K562 (cell line): ENCODE measurements around the gene PYGO2. TPM values are rescaled to one million over a fixed set of nuclear protein-coding genes. Genes with fewer than 3 reads are reported as not detected.

Experiments
- CBX2 ChIP-seq: fragments of 200-600 bp; sonication (generic); IDR thresholded peaks from one replicate; pipeline ENCODE4 v1.6.1; 2012; ENCODE audit warnings: mild to moderate bottlenecking, low read length, inconsistent platforms; ENCODE audit not compliant: insufficient read depth, poor library complexity, severe bottlenecking
- CBX8 ChIP-seq: fragments of 200-600 bp; sonication (generic); IDR thresholded peaks from 2 replicates; pipeline ENCODE4 v1.6.1; 2012; ENCODE audit warnings: borderline replicate concordance, mixed run types, low read depth, mild to moderate bottlenecking, moderate library complexity, mixed read lengths, low read length, control low read depth, inconsistent platforms; ENCODE audit not compliant: poor library complexity, severe bottlenecking; ENCODE audit errors: extremely low read depth
- CXXC5 ChIP-seq: fragments of 250-450 bp; sonication (Bioruptor Pico); IDR thresholded peaks from 2 replicates; pipeline ENCODE4 v1.8.0; 2022; ENCODE audit warnings: inconsistent platforms, mild to moderate bottlenecking, moderate library complexity
- FIP1L1 ChIP-seq: fragments of 200-400 bp; formaldehyde crosslinking; IDR thresholded peaks from 2 replicates; pipeline ENCODE4 v1.6.1; 2018; ENCODE audit warnings: mild to moderate bottlenecking, low read depth, low read length; ENCODE audit not compliant: poor library complexity, severe bottlenecking
- NR2C1 ChIP-seq, 2 experiments: fragments of 450-650 bp; IDR thresholded peaks; 2 replicates each; pipeline ENCODE4 v1.6.1; 2017; ENCODE audit warnings: mild to moderate bottlenecking in 2 of 2, antibody characterized with exemption in 1 of 2, inconsistent platforms in 1 of 2, missing compliant biosample characterization in 1 of 2, missing genetic modification characterization in 1 of 2
- SMARCE1 ChIP-seq: fragments of 450-650 bp; IDR thresholded peaks from 2 replicates; pipeline ENCODE4 v1.7.1; 2016; ENCODE audit warnings: mild to moderate bottlenecking
- SREBF1 ChIP-seq: fragments of 150-350 bp; IDR thresholded peaks from 2 replicates; pipeline ENCODE4 v1.6.1; 2014; ENCODE audit warnings: antibody characterized with exemption, low read depth, low read length, borderline replicate concordance
- SRSF3 ChIP-seq: fragments of 200-400 bp; formaldehyde crosslinking; IDR thresholded peaks from 2 replicates; pipeline ENCODE4 v1.6.1; 2016; ENCODE audit warnings: mild to moderate bottlenecking, low read length, moderate library complexity; ENCODE audit not compliant: insufficient read depth
- TGIF2 ChIP-seq: sonication (generic); formaldehyde crosslinking; IDR thresholded peaks from 2 replicates; pipeline ENCODE4 v1.8.1; 2022; ENCODE audit warnings: mild to moderate bottlenecking, missing genetic modification reagents, moderate library complexity
- TOE1 ChIP-seq, 2 experiments: fragments of 450-650 bp in 1 of 2; sonication (generic) in 1 of 2; formaldehyde crosslinking in 1 of 2; IDR thresholded peaks; 2 replicates each; pipeline versions ENCODE4 v1.7.1 to v1.8.0; 2016 to 2022; ENCODE audit warnings: borderline replicate concordance in 2 of 2, mild to moderate bottlenecking in 2 of 2, antibody characterized with exemption in 1 of 2, inconsistent platforms in 1 of 2, low read depth in 1 of 2, missing genetic modification reagents in 1 of 2, moderate library complexity in 1 of 2
- ZNF23 ChIP-seq: fragments of 250-450 bp; sonication (Bioruptor Pico); IDR thresholded peaks from 2 replicates; pipeline ENCODE4 v1.4.0; 2020; ENCODE audit warnings: mild to moderate bottlenecking
- ZNF431 ChIP-seq: sonication (generic); formaldehyde crosslinking; IDR thresholded peaks from 2 replicates; pipeline ENCODE4 v1.8.0; 2022; ENCODE audit warnings: mild to moderate bottlenecking, missing genetic modification reagents
- ZNF696 ChIP-seq: fragments of 250-450 bp; sonication (Bioruptor Pico); conservative IDR thresholded peaks from 2 replicates; pipeline ENCODE4 v1.4.0; 2020; ENCODE audit warnings: mild to moderate bottlenecking, moderate library complexity
- polyA plus RNA-seq, 8 experiments: library from polyadenylated mRNA; depleted of rRNA in 4 of 8; stranded (reverse) in 5 of 8; unstranded in 3 of 8; fragments of >200 nt; fragmentation: Nextera tagmentation in 2 of 8; fragmentation: Illumina TruSeq in 1 of 8; extraction: Ambion mirVana in 2 of 8; extraction: Trizol in 1 of 8; gene quantifications; 2 replicates each; pipeline versions ENCODE4 v1.2.1 to v1.2.3, GENCODE V29; 2011 to 2014; ENCODE audit warnings: inconsistent platforms in 1 of 8, missing spikeins in 1 of 8
- total RNA-seq, 7 experiments: library from RNA; depleted of rRNA in 6 of 7; stranded (reverse); fragments of >200 nt in 6 of 7; fragmentation: Illumina TruSeq in 2 of 7; extraction: Trizol in 2 of 7; gene quantifications; 2 replicates each; pipeline versions ENCODE4 v1.2.1 to v1.2.3, GENCODE V29; 2011 to 2021; ENCODE audit warnings: low replicate concordance in 1 of 7
- TF ChIP-seq, protein P1 (sequence below), 2 experiments: fragments of 450-650 bp; IDR thresholded peaks; 2 replicates each; pipeline ENCODE4 v1.6.1; 2016; ENCODE audit warnings: mild to moderate bottlenecking in 2 of 2, borderline replicate concordance in 1 of 2, low read depth in 1 of 2, moderate library complexity in 1 of 2
- TF ChIP-seq, protein P2 (sequence below): fragments of 450-650 bp; formaldehyde crosslinking; IDR thresholded peaks from 2 replicates; pipeline ENCODE4 v1.4.0; 2020; ENCODE audit warnings: mild to moderate bottlenecking, mixed read lengths

PYGO2 gene
- total and polyA plus RNA-seq, 9 of the 15 experiments (the other 6 are each of a cell fraction or from before 2014, with no cell fraction given) = 8.3 to 36.2 (median 18.2) TPM

DNA sequence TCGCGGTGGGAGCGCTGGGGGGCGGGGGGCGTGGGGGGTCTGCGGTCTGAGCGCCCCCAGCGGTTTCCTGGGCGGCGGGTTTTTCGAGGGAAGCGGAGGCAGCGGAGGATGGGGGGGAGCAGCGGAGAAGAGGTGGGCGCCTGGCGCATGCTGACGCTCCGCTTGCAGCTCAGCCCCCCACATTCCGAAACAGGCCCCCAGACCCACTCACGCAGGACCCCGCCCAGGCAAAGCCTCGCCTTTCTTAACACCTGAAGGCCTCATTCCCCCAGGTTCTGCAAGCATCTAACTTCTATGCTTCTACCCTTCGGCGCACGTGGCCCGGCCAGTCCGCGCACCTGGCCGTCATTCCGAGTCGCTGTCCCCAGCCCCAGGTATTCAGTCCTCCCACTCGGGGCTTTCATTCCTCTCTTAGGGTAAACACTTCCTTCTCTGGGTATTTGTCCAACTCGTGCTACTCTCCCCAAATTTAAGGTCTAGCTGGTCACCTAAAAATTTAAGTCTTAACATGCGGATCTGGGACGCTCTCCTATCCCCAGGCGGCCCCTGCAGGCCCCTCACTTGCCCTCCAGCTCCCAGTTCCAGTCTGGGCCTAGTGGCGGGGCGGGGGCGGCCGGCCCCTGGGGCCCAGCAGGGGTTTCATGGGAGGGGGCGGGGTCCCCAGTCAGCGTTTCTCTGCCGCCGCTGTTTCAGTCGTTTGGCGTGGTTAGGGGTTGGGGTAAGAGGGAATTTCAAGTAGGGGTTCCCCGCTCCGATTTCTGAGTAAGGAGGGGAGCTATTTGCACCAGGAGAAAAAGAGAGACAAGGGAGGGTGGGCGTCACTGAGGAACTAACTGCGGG is 38.2 kb upstream of the PYGO2 start (continued):
- TF ChIP-seq, protein P1, sequence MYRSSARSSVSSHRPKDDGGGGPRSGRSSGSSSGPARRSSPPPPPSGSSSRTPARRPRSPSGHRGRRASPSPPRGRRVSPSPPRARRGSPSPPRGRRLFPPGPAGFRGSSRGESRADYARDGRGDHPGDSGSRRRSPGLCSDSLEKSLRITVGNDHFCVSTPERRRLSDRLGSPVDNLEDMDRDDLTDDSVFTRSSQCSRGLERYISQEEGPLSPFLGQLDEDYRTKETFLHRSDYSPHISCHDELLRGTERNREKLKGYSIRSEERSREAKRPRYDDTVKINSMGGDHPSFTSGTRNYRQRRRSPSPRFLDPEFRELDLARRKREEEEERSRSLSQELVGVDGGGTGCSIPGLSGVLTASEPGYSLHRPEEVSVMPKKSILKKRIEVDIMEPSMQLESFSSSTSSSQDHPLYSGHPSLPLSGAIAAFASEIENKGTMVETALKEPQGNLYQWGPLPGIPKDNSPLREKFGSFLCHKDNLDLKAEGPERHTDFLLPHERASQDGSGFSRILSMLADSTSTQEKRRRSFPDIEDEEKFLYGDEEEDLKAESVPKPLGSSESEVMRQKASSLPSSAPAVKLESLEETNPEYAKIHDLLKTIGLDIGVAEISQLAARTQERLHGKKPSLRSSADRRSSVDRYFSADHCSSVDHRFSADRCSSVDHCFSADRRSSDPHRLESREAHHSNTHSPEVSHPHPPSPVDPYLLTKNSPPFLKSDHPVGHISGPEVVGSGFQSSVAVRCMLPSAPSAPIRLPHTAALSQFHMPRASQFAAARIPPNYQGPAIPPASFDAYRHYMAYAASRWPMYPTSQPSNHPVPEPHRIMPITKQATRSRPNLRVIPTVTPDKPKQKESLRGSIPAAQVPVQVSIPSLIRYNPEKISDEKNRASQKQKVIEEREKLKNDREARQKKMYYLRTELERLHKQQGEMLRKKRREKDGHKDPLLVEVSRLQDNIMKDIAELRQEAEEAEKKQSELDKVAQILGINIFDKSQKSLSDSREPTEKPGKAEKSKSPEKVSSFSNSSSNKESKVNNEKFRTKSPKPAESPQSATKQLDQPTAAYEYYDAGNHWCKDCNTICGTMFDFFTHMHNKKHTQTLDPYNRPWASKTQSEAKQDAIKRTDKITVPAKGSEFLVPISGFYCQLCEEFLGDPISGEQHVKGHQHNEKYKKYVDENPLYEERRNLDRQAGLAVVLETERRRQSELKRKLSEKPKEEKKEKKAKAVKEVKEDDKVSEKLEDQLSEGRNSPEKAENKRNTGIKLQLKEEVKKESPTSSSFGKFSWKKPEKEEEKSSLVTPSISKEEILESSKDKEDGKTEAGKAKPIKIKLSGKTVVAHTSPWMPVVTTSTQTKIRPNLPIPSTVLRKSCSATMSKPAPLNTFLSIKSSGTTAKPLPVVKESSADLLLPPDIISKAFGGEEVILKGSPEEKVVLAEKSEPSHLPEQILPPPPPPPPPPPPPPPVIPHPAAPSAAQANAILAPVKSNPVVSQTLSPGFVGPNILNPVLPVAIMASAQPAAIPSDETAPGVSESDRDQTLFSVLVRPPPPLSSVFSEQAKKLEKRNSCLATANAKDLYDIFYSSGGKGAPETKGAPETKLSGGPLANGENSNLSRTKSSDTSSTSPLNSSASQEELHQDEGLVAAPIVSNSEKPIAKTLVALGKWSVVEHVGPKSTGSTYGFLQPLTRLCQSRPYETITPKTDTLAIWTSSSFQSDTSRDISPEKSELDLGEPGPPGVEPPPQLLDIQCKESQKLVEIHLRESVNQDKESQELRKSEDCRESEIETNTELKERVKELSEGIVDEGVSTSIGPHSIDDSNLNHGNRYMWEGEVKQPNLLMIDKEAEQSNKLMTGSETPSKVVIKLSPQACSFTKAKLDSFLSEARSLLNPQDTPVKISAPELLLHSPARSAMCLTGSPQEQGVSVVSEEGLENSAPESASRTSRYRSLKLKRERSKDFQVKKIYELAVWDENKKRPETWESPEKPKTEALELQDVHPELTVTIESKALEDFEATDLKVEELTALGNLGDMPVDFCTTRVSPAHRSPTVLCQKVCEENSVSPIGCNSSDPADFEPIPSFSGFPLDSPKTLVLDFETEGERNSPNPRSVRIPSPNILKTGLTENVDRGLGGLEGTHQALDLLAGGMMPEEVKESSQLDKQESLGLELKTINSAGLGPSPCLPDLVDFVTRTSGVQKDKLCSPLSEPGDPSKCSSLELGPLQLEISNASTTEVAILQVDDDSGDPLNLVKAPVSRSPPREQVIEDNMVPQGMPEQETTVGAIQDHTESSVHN (IDR thresholded peaks at IDR 0.05; ENCODE audit: borderline replicate concordance in 1 of 2, low read depth in 1 of 2) = no peak
- TF ChIP-seq CXXC5 (peak; percentile 55), CBX8 (no peak), TOE1 (IDR thresholded peaks at IDR 0.05; ENCODE audit: borderline replicate concordance) (no peak; the same call in 1 of the 2 replicates), TOE1 (CRISPR knock-in tag; IDR thresholded peaks at IDR 0.05; ENCODE audit: borderline replicate concordance, low read depth) (no peak), ZNF696 (CRISPR knock-in tag) (no peak), SMARCE1 (0 out of 2 replicates have a peak, but pooled peaks have one; percentile 13), SRSF3 (no peak), NR2C1 (IDR thresholded peaks at IDR 0.05) (no peak), NR2C1 (tag; IDR thresholded peaks at IDR 0.05) (no peak), CBX2 (no peak), ZNF23 (CRISPR knock-in tag) (no peak), SREBF1 (no peak), ZNF431 (CRISPR knock-in tag) (peak; percentile 28; the same call in 1 of the 2 replicates), TGIF2 (CRISPR knock-in tag) (peak; percentile 18; the same call in 1 of the 2 replicates), FIP1L1 (no peak)
- TF ChIP-seq, protein P2, sequence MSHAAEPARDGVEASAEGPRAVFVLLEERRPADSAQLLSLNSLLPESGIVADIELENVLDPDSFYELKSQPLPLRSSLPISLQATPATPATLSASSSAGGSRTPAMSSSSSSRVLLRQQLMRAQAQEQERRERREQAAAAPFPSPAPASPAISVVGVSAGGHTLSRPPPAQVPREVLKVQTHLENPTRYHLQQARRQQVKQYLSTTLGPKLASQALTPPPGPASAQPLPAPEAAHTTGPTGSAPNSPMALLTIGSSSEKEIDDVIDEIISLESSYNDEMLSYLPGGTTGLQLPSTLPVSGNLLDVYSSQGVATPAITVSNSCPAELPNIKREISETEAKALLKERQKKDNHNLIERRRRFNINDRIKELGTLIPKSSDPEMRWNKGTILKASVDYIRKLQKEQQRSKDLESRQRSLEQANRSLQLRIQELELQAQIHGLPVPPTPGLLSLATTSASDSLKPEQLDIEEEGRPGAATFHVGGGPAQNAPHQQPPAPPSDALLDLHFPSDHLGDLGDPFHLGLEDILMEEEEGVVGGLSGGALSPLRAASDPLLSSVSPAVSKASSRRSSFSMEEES (CRISPR knock-in tag) = no peak
